DMS79 (cell line): Measurements from ENCODE around the gene CHCHD3.
"Not testable (repeated sequence)": the region's sequence is repeated elsewhere in the genome, so short reads cannot be mapped to it uniquely, and the experiment has no call there.

Experiments used
- DNase-seq: peaks from one replicate; lab custom pipeline; 2025; lab: John Stamatoyannopoulos, UW

Gene CHCHD3

GRCh38 chr7:133003052-133003910 is 78.6 kb downstream of the CHCHD3 start:
- no peak for DNase-seq

DNA sequence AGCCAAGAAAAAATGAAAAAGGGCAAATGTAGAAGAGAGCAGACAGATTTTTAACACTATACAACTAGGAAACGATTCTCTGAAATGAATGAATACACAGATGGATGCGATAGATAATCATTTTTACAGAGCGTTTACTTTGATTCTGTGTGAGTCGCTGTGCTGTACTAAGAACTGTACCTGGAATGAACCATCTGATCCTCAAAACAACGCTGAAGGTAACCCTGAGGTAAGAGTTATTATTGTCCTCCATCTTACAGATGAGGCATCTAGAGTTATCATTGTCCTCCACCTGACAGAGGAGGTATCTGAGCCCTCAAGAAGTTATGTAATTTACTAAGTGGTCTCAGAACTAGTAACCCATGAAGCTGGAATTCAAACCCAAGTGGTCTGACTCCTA is 80.2 kb downstream of the CHCHD3 start:
- DNase-seq = no peak

- no peak for DNase-seq
Observed at GRCh38 chr7:132999845-133000244, 82.0 kb downstream of the CHCHD3 start.

- no peak for DNase-seq
Observed at GRCh38 chr7:132998763-132999162, 83.1 kb downstream of the CHCHD3 start.

GRCh38 chr7:132997505-132997904 is 84.4 kb downstream of the CHCHD3 start:
- no peak for DNase-seq

DNA sequence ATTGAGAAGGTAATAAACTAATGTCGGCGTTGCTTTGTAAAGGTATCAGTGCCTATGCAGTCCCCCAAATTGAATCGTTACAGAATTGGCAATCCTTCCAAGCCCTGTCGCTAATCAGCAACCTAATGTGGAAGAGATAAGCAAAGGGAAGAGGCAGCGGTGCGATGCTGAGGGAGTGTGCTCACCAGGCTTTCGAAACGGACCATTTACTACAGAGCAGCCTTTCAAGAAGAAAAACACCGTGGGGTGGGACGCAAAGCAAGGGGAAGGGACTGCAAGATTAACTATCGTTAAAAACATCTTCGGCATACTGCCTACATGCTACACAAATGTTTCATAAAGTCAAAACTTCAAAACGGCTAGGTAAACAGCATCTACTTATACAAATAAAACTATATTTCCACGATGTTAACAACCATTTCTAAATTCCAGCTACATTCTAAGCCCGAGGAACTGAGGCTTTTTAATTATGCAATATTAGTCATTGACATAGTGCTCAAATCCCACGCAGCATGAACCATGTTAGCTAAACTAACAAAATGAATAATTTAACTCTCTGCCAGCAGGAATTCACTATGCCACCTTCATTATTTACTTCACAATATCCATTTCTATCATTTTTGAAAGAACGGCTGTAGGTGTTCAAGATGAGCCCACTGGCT is 85.2 kb downstream of the CHCHD3 start:
- peak; percentile 72 for DNase-seq

DNA sequence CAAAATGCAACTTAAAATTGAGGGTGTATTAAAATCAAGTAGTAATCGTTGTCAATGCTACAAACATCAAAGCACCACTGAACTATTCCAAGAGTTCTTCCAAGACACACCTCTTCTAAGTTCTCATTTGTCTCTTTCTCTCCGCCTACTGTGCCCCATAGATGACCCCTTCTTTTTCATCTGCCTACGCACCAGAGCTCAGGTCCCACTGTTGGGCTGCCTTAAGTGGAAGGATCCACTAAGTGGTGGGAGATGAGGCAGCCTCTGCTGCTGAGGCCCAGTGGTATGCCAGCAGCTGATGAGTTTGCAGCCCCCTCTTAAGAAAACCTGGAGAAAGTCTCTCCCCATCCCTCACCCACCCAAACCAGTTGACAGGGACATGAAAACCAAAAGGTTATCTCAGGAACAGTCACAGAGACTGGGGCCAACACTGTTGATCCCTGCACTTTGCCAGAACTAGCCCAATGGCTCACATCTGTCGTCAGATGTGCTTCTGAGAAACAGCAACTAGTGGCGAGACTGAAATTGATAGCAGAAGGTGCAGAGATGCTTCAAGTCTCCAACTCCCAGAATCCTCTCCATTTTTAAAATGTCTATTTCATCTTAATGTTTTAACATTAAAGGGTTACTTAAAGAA is 88.4 kb downstream of the CHCHD3 start:
- DNase-seq = no peak

DNA sequence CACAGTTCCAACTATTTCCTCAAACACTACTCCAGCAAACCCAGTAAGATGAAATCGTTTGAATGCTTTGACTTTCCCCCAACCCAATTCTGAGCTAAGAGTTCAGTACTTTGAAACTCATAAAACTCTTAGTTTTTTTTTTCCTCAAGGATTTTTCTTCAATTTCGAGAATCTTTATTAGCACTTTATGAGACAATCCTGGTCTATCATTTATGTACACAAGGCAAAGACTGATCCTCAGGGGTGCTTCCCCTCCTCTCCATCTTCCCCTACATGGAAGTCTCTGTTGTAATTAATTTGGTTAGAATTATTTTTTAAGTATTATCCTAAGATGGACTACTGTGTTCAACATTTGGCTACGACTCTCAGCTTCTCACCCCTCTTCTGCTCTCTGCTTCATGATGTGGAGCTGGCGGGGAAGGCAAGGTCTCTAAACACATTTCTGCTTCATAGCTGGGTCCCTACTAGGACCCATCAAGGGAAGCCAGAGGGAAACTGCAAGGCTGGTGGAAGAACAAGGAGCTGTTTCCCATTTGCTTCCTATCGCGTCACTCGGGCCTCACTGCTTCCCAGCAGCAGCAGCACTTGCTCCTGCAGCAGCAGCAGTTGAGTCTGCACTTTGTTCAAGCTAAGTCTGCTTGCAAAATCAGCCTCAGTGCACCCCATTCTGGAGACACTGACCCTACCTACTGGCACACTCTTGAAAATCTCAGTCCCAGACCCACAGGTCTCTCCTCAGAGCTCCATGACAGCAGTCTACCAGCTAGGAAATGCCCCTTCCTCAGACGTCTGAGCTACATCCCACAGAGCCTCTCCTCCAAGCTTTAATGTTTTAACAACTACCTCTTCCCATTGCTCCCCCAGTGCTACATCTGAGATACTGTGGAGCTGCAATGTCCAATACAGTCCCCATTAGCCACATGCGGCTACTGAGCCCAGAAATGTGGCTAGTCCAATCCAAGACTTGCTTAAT is 90.0 kb downstream of the CHCHD3 start:
- DNase-seq = no peak

DNA sequence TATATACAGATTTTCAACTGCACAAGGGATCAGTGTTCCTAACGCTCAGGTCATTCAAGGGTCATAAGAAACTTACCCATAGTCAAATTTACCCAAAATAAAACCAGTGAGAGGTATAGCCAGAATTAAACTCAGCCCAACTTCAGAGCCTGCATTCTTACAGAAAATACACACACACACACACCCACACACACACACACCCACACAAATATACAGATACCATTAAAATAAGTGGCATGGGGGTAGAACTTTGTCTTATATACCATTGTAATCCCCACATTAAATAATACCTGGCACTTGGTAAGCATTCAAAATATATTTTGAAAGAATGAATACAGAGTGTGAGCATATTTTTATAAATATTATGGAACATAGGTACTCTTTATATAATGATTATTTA is 93.8 kb downstream of the CHCHD3 start:
- no peak for DNase-seq

DNA sequence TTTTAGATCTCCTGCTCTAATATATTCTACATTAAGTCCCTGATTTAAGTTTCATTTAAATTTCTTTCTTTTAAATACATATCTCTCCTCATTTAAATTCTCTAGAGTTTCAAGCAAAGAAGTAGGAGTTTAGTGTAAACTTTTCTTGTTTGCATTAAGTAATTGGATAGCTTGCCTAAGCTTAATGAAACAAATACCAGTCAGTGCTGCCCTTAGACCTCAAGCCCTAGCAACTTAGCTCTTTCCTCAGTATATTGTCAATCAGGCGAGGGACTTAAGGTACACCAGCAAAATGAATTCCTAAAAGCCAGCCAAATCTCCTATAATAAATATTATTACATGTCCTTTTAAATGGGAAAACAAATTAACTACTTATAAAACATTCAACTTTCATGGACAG is 101.5 kb downstream of the CHCHD3 start:
- DNase-seq = no peak

DNA sequence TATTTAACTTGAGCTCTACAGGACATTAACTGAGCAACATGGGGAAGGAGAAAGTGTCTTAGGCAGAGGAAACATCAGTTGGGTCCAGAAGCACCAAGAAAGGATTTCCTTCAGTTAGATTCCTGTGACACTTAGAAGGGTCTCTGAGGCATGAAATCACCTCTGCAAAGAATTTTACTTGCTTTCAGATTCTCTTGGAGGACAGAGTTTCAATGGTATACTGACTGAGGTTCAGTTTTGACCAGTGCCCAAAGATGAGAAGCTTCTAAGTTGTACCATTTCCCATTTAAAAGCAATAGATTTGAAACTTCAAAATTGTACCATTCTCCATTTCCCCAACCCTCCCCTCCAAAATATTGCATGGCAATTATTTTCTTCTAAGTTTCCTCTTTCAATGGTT is 102.4 kb downstream of the CHCHD3 start:
- DNase-seq = no peak

DNA sequence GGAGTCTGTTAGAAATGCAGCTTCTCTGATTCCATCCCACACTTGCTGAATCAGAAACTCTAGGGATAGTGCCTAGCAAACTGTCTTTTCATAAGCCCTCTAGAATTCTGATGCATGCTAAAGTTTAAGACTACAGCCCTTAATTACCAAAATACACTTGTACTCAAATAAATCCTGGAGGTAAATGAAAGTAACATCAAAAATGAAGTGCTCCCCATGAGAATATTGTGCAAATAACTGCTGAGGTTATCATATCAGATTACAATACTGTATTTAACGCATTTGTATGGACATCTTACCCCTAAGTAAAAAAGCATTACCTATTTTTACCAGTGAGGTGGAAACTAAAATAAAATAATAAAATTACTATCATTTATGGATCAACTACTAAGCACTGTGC is 104.7 kb downstream of the CHCHD3 start:
- DNase-seq = no peak

DNA sequence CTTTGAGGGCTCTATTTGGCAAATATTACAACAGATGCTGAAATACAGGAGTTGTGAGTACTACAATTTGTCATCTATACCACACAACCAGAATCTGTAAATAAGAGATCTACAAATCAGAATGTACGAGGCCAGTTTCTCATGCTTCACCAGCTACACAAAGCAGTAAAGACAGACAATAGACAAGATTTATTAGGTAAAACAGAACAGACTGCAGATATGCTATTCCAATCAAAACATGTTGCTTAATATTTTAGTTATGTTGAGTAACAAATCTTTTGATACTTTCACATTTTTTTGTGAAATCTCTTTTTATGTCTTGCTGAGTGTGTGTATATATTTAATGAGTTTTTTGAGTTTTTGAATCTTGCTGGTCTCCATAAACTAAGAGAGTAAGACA is 109.1 kb downstream of the CHCHD3 start:
- DNase-seq = no peak

DNA sequence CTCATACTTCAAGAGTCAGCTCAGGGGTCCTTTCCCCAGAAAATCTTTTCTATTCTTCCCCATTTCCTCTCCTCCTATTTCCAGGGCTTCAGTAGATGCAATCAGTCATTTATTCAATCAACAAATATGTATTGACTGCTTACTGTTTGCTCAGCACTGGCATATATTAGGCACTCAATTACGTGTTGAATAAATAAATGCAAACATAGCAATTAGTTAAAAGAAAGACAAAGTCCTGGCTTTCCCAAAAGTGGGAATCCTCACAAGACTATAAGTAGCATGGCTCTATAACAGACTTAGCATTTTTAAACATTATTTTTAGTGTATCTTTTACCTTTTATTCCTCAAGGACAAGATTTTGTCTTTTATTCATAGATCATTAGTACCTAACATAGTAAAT is 111.6 kb downstream of the CHCHD3 start:
- no peak for DNase-seq

- DNase-seq = no peak
Observed at GRCh38 chr7:132969520-132969919, 112.4 kb downstream of the CHCHD3 start.

DNA sequence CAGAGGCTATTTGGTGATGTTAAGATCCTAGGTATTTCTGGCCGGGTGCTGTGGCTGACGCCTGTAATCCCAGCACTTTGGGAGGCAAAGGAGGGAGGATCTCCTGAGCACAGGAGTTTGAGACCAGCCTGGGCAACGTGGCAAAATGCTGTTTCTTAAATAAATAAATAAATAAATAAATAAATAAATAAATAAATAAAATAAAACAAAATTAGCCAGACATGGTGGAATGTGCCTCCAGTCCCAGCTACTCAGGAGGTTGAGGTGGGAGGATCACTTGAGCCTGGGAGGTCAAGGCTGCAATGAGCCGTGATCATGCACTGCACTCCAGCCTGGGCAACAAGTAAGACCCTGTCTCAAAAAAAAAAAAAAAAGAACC is 114.4 kb downstream of the CHCHD3 start:
- not testable (repeated sequence) for DNase-seq

- DNase-seq = no peak
Observed at GRCh38 chr7:132966754-132967469, 115.0 kb downstream of the CHCHD3 start.

DNA sequence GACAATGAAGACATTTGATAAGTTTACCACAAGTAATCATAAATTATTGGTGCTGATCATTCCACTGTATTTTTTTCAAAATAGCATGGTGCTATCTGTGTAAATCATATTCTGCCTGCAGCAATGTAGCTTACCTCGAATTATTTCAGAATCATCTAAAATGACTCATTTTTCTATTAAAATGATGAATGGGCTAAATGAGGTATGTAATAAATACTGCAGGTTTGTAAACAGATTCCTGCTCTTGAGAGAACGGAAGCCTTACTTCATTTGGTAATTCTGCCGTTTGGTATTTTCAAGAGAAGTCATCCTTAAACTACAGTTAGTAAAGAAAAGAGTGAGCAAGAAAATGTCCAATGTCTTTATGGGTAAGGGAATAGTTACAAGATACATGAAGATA is 115.9 kb downstream of the CHCHD3 start:
- DNase-seq = no peak

DNA sequence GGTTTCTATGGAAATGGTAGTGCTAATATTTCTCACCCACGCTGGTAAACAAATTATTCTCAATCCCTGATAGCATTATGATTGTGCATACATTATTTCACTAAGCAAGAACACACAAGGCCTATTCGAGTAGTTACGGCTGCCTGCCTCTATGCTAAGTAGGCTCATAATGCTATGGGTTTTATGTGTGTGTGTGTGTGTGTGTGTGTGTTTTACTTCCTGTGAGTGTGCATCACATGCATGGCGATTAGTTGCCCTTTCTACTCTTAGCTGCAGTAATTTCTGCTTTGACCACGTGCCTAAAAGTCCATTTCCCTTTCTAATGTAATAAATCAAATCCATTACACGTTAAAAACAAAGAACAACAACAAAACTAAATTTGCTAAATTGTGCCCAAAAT is 117.0 kb downstream of the CHCHD3 start:
- DNase-seq = no peak

DNA sequence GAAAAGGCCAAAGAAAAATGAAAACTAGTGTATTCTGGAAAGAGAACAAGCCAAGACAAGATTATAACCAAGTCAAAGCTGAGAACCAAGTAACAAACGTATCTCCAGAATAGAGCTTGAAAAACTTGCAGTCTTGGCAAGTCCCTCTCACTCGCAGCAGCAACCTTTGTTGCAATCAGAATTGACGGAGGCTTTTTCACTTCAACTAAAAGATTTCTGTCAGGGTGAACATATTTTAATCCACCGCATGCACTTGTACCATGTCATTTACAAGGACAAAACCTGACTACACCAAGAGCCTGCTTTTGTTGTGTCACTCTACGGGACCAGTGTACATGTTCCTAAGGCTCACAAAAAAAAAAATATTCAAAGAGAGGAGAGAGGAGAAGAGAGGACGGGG is 122.0 kb downstream of the CHCHD3 start:
- DNase-seq = no peak

DNA sequence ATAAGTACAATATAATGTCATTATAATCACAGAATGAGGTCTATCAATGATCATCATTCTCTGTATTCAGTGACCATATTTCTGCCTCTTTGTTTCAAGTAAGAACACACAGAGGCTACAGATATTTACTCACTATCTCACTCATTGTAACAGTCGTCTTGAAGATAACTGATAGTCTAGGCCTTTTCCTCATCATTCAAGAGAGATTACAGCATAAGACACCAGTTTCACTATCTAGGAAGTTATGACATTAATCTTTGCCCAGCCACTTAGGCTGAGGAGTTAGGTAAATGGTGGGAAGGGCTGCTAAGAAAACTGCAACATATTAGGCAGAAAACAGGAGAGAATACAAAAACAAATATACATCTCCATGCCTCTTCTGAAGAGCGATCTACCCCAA is 125.3 kb downstream of the CHCHD3 start:
- no peak for DNase-seq
